Gastrocnemius medialis (tissue), 4 donors: ENCODE measurements around the gene ZNF710. TPM values are rescaled to one million over a fixed set of nuclear protein-coding genes. Genes with fewer than 3 reads are reported as not detected.

Source experiments
- ATAC-seq, 2 donors: fragments of 150-250 bp; one replicate each; pipeline ENCODE4 v1.9.1; 2016
- DNase-seq, 2 donors: peaks; one replicate each; pipeline ENCODE4 v3.0.0-alpha.2; 2019
- H3K27ac ChIP-seq, 4 donors: fragments of 200-600 bp; sonication (generic); 1 replicate in 1 of 4; 2 replicates in 3 of 4; pipeline ENCODE4 v1.5.1; 2016 to 2018; ENCODE audit warnings: mild to moderate bottlenecking in 2 of 4, moderate library complexity in 1 of 4
- H3K27me3 ChIP-seq, 3 donors: fragments of 200-600 bp; sonication (generic) in 2 of 3; 1 replicate in 1 of 3; 2 replicates in 2 of 3; pipeline versions ENCODE4 v1.5.1 to v1.6.0; 2016 to 2019; ENCODE audit warnings: mild to moderate bottlenecking in 1 of 3, moderate library complexity in 1 of 3
- H3K36me3 ChIP-seq, 2 donors: fragments of 200-600 bp; sonication (generic) in 1 of 2; one replicate each; pipeline ENCODE4 v1.5.1; 2017 to 2018
- H3K4me1 ChIP-seq, 2 donors: fragments of 200-600 bp; sonication (generic) in 1 of 2; one replicate each; pipeline ENCODE4 v1.5.1; 2016 to 2017; ENCODE audit warnings: mild to moderate bottlenecking in 2 of 2
- H3K4me3 ChIP-seq, 4 donors: fragments of 200-600 bp; sonication (generic) in 3 of 4; 1 replicate in 1 of 4; 2 replicates in 3 of 4; pipeline ENCODE4 v1.5.1; 2016 to 2019; ENCODE audit warnings: mild to moderate bottlenecking in 2 of 4
- H3K9me3 ChIP-seq, 3 donors: fragments of 200-600 bp; sonication (generic) in 2 of 3; 1 replicate in 1 of 3; 2 replicates in 2 of 3; pipeline ENCODE4 v1.5.1; 2016 to 2019
- POLR2A ChIP-seq, 2 donors: fragments of 450-650 bp; IDR thresholded peaks; one replicate each; pipeline ENCODE4 v1.6.1; 2017; ENCODE audit warnings: antibody characterized with exemption in 2 of 2, mild to moderate bottlenecking in 2 of 2, moderate library complexity in 2 of 2
- in situ Hi-C, 4 donors: fragments of 200-750 bp; cut with MboI; loops; one replicate each; pipeline versions ENCODE4 v1.15.0 to v1.8.0; 2017; ENCODE audit warnings: low sequenced_read_pairs in 4 of 4
- intact Hi-C: fragments of 100-400 bp; cut with DNase I; formaldehyde crosslinking; loops from one replicate; pipeline ENCODE4 v1.15.1; 2023; ENCODE audit warnings: low total_unique reads
- total RNA-seq, 4 donors: library from RNA; depleted of rRNA; stranded (reverse); fragments of >200 nt; gene quantifications; one replicate each; pipeline versions ENCODE4 v1.1.0 to v1.2.3, GENCODE V29; 2016
- TF ChIP-seq, protein P1 (sequence below), 5 experiments: fragments of 450-650 bp in 3 of 5; fragments of 200-600 bp in 2 of 5; sonication (generic) in 2 of 5; IDR thresholded peaks in 4 of 5; conservative IDR thresholded peaks in 1 of 5; 1 replicate in 4 of 5; 2 replicates in 1 of 5; pipeline ENCODE4 v1.5.1; 2016 to 2019; ENCODE audit warnings: antibody characterized with exemption in 5 of 5, mild to moderate bottlenecking in 3 of 5, moderate library complexity in 3 of 5

The ZNF710 gene
- total RNA-seq, 4 donors from 2014 or later: 2.6 to 5.4 (median 3.2) TPM

DNA sequence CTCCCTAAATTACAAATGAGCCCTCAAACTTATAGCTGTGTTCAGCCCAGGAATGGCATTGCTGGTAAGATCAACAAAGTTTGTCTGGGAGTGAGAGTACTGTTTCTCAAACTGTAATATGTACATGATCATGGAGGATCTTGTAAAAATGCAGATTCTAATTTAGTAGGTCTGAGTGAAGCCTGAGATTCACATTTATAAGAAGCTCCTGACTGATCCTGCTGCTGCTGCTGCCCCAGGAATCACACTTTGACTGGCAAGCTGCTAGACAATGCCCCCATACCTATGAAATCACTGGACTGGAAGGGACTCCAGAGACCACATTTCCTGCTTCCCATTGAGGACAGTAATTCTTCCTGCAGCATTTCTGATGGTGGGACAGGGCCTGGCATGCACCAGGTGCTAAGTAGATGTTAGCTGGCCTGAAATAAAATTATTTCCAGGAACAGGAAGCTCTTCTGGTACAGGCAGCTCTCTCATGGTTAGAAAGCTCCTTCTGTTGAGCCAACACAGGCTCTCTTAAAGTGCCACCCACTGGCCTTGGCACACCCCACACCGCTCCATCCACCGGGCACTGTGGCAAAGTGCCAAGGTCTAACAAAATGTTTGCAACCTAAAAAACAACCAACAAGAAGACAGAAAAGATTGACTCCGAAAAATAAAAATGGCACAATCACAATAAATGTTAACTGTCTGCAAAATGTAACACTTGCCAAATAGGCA is 36.7 kb upstream of the ZNF710 start:
- ATAC-seq (no peak), DNase-seq (no peak)
- Histone ChIP-seq H3K4me3 (no peak overlapping the region), H3K36me3 (no peaks in the 10 kb centered on the region), H3K27ac (no peak overlapping the region), H3K4me1 (no peaks in the 10 kb centered on the region), H3K9me3 (no peaks in the 10 kb centered on the region), H3K27me3 (no peaks in the 10 kb centered on the region)
- TF ChIP-seq POLR2A (IDR thresholded peaks at IDR 0.05): no peak
- intact Hi-C loops: no loop called here
- in situ Hi-C loops: no loop called here

DNA sequence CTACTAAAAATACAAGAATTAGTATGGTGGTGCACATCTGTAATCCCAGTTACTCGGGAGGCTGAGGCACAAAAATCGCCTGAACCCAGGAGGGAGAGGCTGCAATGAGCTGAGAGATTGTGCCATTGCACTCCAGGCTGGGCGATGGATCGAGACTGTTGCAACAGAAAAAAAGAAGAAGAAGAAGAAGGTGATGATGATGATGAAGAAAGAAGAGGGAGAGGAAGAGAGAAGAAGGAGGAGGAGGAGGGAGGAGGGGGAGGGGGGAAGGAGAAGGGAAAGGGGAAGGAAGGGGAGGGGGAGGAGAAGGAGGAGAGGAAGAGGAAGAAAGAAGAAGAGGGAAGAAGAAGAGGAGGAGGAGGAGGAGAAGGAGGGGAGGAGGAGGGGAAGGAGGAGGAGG is 33.2 kb upstream of the ZNF710 start:
- intact Hi-C loops (no loop called here), in situ Hi-C loops (no loop called here)
- Histone ChIP-seq H3K9me3 (no peaks in the 10 kb centered on the region), H3K4me1 (peaks cover 0 to 7% of the 10 kb centered on the region in 2 donors), H3K27ac (no peak overlapping the region), H3K27me3 (no peaks in the 10 kb centered on the region), H3K4me3 (no peak overlapping the region), H3K36me3 (no peaks in the 10 kb centered on the region)
- TF ChIP-seq, protein P1, sequence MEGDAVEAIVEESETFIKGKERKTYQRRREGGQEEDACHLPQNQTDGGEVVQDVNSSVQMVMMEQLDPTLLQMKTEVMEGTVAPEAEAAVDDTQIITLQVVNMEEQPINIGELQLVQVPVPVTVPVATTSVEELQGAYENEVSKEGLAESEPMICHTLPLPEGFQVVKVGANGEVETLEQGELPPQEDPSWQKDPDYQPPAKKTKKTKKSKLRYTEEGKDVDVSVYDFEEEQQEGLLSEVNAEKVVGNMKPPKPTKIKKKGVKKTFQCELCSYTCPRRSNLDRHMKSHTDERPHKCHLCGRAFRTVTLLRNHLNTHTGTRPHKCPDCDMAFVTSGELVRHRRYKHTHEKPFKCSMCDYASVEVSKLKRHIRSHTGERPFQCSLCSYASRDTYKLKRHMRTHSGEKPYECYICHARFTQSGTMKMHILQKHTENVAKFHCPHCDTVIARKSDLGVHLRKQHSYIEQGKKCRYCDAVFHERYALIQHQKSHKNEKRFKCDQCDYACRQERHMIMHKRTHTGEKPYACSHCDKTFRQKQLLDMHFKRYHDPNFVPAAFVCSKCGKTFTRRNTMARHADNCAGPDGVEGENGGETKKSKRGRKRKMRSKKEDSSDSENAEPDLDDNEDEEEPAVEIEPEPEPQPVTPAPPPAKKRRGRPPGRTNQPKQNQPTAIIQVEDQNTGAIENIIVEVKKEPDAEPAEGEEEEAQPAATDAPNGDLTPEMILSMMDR (IDR thresholded peaks at IDR 0.05 in 4 of 5, conservative IDR thresholded peaks at IDR 0.05 in 1 of 5): no peak
- TF ChIP-seq POLR2A (IDR thresholded peaks at IDR 0.05): no peak
- no peak for DNase-seq
- no peak for ATAC-seq

DNA sequence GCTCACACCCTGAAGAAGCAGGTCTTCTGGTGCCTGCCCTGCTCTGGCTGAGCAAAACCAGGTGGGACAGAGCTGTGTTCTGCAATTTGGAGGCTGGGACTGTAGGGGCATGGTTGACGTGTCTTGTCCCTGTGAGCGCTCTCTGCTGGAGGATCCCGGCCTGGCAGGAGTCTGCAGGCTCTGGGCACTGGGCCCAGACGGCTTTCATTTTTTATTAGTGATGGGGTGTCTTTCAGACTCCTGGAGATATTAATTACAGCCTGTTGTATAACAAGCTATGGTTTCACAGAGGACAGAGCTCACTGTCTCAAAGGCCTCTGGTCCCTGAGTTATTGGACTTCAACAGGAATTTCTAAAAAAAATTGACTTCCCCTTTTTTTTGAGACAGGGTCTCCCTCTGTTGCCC is 29.5 kb upstream of the ZNF710 start:
- in situ Hi-C loops: no loop called here
- Histone ChIP-seq H3K9me3 (no peaks in the 10 kb centered on the region), H3K27me3 (no peaks in the 10 kb centered on the region), H3K36me3 (no peaks in the 10 kb centered on the region), H3K4me1 (peaks cover 0 to 7% of the 10 kb centered on the region in 2 donors), H3K4me3 (no peak overlapping the region), H3K27ac (no peak overlapping the region)
- intact Hi-C loops: no loop called here
- DNase-seq (peak in 1 of 2 donors; percentile 39), ATAC-seq (peak; percentile 56 to 72)
- TF ChIP-seq POLR2A (IDR thresholded peaks at IDR 0.05): no peak
- TF ChIP-seq, protein P1 (IDR thresholded peaks at IDR 0.05 in 4 of 5, conservative IDR thresholded peaks at IDR 0.05 in 1 of 5): peak in 3 of 5 experiments; percentile 33 to 52 (median 34)

DNA sequence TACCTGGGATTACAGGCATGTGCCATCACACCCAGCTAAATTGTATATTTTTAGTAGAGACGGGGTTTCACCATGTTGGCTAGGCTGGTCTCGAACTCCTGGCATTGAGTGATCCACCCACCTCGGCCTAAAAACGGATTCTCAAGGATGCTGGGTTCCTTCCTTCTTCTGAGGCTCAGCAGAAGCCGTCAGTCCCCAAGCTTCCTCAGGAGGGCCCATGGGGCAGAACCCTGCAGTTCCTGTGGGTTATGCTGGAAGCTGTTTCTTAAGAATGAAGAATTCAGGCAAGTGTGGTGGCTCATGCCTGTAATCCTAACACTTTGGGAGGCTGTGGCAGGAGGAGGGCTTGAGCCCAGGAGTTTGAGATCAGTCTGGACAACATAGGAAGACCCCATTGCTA is 29.0 kb upstream of the ZNF710 start:
- ATAC-seq: no peak
- Histone ChIP-seq H3K27me3 (no peaks in the 10 kb centered on the region), H3K36me3 (no peaks in the 10 kb centered on the region), H3K4me1 (peaks cover 0 to 7% of the 10 kb centered on the region in 2 donors), H3K27ac (no peak overlapping the region), H3K4me3 (no peak overlapping the region), H3K9me3 (no peaks in the 10 kb centered on the region)
- intact Hi-C loops: no loop called here
- no peak for TF ChIP-seq POLR2A (IDR thresholded peaks at IDR 0.05)
- TF ChIP-seq, protein P1 (IDR thresholded peaks at IDR 0.05 in 4 of 5, conservative IDR thresholded peaks at IDR 0.05 in 1 of 5): no peak
- no peak for DNase-seq
- in situ Hi-C loops: no loop called here

DNA sequence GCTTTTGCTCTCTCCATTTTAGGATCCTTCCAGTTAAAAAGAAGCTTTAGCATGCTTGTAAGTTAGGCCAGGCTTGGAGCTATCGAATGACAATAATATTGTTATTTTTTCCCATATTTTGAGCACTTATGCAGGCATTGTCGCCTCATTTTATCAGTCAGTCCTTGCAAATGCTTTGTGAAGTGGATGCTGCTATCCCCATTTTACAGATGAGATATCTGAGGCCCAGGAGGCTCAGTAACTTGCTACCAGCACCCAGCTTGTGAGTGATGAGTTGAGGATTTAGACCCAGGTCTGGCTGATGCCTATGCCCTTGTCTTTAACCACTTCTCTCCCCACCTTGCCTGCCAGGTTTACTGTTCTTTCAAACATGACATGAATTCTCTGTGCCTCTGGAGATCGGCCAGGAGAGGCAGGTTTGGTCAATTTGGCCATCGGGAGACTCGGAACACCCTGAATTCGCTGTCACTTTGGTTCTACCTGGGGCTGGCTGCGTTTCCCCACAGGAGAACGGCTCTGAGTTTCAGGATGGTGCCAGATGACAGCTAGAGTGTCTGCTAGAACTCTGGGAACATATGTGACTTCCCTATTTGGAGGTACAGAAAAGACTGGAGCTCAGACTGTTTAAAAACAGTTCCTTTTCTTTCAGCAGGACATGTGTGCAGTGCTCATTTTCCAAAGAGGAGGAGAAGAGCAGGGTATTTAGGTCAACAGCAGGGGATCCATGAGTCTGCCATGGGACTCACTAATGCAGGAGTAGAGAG is 25.5 kb upstream of the ZNF710 start:
- no peak for ATAC-seq
- Histone ChIP-seq H3K36me3 (no peaks in the 10 kb centered on the region), H3K27me3 (no peaks in the 10 kb centered on the region), H3K4me3 (no peak overlapping the region), H3K27ac (no peak overlapping the region), H3K9me3 (no peaks in the 10 kb centered on the region), H3K4me1 (peaks cover 0 to 7% of the 10 kb centered on the region in 2 donors)
- DNase-seq: no peak
- TF ChIP-seq POLR2A (IDR thresholded peaks at IDR 0.05): no peak
- TF ChIP-seq, protein P1 (IDR thresholded peaks at IDR 0.05 in 4 of 5, conservative IDR thresholded peaks at IDR 0.05 in 1 of 5): no peak
- intact Hi-C loops: no loop called here
- in situ Hi-C loops: no loop called here
